ENCODE measurements around the gene LDHB.
"Not testable (repeated sequence)": the region's sequence is repeated elsewhere in the genome, so short reads cannot be mapped to it uniquely, and the experiment has no call there.

LDHB gene

DNA sequence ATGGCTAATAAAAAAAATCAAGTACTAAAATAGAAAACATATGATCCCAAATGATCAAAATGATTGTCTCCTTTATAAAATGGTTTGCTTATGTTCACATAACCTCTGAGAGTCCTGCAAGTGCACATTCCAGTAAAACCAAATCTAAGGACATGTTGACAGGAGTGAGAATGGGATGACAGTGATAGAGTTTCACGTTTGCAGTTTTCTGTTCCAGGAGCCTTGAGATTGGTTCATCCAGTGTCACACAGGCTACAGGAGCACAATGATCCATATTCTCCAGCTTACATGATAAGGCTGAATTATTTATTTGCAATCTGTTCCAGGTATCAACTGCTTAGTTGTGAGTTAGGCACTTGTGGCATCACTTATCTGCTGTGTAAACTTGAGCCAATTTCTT is 51.5 kb downstream of the LDHB start:
- no peak for DNase-seq

DNA sequence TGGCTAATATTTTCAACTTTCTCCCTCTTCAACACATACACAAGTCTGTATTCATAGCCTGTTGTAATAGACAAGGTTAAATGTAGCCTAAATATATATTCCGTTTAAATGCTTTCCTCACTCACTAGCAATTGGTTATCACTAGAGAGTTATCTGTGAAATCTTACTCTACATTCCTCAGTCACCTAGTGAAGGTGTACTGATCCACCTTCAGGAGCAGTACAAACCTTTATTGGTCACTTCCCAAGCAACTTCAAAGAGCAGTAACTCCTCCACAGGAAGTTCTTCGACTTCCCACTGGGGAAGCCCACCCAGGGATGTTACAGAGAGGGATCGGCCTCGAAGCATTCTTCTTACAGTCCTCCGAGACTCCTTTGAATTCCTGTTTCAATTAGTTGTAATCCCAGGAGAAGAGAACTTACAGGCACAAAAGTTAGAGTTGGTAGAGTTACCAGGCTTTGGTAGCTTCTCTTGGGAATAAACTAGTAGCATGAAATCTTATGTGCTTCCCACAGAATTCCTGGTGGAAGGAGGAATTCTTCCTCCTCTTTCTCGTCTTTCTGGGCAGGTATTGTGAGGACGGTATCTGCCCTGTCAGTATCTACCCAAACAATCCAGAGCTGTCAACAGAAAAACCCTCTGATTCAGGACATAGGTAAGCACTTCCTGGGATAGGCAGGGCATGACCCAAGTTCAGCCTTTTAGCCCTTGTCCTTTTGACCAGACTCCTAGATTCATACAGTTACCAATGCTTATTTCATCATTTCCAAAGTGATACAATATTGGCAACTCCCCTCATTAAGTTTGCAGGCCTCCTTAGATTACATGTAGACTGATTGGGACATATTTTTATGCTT is 53.2 kb downstream of the LDHB start, which contains the start of gene GYS2:
TSS of gene GYS2 (minus strand) at position 603 of the 857 bp plus-strand sequence. CDS start at position 348, 255 bp downstream.
- DNase-seq = no peak

DNA sequence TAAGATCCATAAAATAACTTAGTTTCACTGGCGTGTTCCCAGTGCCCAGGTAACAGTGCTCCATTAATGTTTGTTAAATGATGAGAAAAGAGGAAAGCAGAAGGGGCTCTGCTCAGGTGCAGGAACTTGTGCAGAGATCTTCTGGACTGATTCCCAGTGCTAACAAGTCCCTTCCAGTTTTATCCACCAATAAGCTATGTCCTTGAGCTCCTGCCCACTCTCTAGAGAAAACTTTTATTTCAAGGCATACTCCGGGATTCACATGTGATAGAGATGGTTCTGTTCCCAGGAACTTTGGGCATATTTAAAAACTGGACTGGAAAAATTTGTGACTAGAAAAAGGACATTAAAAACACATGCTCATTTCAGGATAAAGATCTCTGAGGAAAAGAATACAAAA is 54.9 kb downstream of the LDHB start:
- DNase-seq = no peak

DNA sequence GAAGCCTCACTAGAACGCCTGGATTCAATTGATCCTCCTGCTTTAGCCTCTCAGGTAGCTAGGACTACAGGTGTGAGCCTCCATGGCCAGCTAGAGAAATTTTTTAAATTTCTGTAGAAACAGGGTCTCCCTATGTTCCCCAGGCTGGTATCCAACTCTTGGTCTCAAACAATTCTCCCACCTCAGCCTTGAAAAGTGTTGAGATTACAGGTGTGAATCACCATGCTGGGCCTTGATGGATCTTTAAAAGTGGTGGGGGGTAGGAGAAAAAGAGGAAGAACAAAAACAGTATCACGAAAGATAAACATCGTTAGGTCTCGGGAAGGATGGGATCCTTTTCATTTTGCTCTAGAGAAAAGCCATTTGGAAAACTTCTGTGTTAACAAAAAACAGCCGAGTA is 57.4 kb downstream of the LDHB start:
- DNase-seq = no peak

DNA sequence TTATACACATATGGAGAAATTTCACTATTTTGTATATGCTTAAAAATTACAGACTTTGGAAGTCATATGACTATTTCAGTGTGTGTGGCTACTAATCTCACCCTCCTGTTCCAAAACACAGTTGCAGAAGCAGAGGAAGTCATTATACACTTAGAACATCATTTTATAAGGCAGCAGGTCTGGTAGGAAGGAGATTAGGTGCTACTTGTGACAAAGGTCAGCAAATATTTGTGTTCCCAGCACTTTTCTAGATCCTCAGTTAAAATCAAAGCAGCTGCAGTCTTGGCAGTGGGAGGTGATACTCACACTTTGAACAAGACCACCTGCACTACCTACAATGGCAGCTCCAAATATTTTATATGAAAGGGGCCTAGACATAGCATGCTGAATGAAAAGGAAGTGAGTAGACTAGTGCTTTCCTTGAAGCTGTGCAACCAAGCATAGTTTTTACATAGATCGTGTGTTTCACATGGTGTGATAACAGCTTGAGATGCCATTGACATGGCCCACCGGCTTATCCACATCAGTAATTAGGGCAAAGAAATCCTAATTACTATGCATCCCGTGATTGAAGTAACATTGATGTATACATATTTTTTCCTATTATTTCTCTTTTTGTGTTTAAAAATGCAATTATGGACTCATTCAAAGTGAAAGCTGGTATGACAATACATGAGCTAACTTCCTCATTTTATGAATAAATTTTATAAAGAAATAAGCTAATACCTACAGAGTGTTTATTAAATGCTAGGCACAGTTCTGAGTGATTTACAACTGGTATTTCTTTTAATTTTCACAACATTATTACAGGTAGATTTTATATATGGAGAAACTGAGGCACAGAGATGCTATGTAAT is 58.3 kb downstream of the LDHB start:
- no peak for DNase-seq

DNA sequence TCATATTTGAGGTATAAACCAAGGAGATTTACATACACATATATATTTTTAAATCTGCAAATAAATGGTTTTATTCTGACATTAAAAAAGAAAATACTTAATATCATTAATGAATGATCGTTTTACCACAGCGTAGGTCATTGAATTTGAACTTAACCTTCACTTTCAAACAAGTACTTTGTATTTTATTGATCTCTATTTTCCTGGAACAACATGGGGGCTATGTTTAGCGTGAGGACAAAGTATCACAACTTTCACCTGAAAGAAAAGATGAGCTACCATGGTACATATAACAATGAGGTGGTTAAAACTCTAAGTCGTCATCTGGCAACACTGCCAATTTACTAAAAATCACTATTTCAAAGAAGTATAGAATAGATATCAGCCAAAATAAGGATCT is 59.0 kb downstream of the LDHB start:
- no peak for DNase-seq

DNA sequence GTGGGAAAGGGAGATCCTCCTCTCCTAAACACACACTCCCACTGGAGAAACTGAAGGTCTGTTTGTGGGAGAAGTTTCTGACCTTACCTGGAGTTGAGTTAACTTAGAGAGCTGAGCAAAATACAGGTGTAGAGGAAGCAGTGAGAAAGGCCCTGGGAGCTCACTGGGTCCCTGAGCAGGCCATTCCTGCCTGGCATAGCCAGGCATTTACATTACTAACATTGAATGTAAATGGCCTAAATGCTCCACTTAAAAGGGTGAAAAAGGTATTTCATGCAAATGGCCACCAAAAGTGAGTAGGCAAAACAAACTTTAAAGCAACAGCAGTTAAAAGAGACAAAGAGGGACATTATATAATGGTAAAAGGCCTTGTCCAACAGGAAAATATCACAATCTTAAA is 62.3 kb downstream of the LDHB start:
- DNase-seq = not testable (repeated sequence)

DNA sequence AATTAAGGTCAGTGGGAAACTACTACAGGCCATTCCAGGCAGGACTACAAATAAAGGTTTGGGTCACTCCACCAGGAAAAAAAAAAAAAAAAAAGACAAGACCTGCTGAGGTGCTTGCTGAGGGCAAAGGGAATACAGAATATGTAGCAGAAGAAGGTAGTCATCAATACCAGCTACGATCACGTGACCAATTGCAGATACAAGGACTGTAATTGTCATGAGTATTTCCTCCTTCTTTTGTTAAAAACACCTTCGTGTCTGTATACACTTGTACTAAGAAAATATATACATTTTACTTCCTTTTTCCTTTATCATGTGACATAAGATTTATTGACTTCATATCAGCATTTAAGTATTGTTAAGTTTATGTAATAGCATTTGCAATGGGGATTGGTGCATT is 72.2 kb downstream of the LDHB start:
- no peak for DNase-seq
